ENCODE data around the gene CBFA2T3. TPM values are rescaled to one million over a fixed set of nuclear protein-coding genes. Genes with fewer than 3 reads are reported as not detected.

The CBFA2T3 gene
- total RNA-seq, 1 donor from 2014 or later, result 2.4 TPM

DNA sequence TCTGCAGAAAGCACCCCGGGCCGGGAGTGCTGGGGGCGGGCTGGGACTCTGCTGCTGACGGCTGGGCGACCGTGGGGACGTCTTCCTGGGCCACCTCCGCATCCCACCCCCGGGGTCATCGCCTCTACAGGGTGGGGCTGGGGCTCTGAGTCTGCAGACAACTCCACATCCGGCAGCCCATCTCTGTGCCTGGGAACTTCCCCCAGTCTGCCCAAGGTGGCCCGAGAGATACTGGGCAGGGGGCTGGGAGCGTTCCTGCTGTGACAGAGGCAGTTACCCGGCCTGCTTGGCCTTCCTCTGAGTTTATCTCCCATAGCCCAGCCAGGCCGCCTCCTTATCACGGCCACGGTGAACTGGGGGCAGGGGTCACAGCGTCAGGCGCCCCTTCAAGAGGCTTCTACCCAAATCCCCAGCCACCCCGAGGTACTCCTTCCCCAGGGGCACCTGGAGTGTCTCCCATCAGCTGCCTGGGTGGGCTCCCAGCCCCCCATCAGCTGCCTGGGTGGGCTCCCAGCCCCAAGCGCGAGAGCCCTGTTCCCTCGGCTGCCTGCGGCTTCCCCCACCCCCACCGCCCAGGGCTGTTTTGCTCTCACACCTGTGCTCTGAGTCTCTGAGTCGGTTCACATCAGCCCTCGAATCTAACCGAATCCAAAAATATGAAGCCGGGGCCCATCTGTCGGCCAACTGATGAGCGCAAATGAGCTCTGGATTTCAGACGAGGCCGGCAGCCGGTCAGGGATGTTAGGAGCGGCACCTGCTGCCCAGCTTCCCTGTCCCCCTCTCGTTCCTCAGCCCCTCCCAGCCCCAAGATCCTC lies 15.6 kb upstream of the CBFA2T3 start:
- no peak for FAIRE-seq
- no peaks in the 10 kb centered on the region for H3K9me3 ChIP-seq (ENCODE audit: insufficient read depth, low read depth, low read length)
- Mint-ChIP-seq H3K4me3 (ENCODE audit: unreplicated experiment) (no peak overlapping the region), H3K27me3 (ENCODE audit: low read depth, unreplicated experiment) (peaks cover 17% of the 10 kb centered on the region), H3K9me3 (ENCODE audit: unreplicated experiment) (peaks cover 2% of the 10 kb centered on the region), H3K4me1 (ENCODE audit: low read depth, unreplicated experiment) (no peaks in the 10 kb centered on the region), H3K36me3 (ENCODE audit: low read depth, unreplicated experiment) (no peaks in the 10 kb centered on the region), H3K27ac (ENCODE audit: unreplicated experiment) (no peak overlapping the region)
- H3K4me1 ChIP-seq (ENCODE audit: insufficient read depth, low read length), result no peaks in the 10 kb centered on the region
- H3K36me3 ChIP-seq (ENCODE audit: insufficient read depth, low read length), result no peaks in the 10 kb centered on the region
- no peak for TF ChIP-seq EZH2 (IDR thresholded peaks at IDR 0.05; ENCODE audit: insufficient read depth, low read length)
- TF ChIP-seq, protein P1, sequence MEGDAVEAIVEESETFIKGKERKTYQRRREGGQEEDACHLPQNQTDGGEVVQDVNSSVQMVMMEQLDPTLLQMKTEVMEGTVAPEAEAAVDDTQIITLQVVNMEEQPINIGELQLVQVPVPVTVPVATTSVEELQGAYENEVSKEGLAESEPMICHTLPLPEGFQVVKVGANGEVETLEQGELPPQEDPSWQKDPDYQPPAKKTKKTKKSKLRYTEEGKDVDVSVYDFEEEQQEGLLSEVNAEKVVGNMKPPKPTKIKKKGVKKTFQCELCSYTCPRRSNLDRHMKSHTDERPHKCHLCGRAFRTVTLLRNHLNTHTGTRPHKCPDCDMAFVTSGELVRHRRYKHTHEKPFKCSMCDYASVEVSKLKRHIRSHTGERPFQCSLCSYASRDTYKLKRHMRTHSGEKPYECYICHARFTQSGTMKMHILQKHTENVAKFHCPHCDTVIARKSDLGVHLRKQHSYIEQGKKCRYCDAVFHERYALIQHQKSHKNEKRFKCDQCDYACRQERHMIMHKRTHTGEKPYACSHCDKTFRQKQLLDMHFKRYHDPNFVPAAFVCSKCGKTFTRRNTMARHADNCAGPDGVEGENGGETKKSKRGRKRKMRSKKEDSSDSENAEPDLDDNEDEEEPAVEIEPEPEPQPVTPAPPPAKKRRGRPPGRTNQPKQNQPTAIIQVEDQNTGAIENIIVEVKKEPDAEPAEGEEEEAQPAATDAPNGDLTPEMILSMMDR (IDR thresholded peaks at IDR 0.05; ENCODE audit: insufficient read depth, low read depth, low read length), result no peak
- H3K27ac ChIP-seq (ENCODE audit: low read depth, low read length), result no peak overlapping the region
- no peaks in the 10 kb centered on the region for H3K79me2 ChIP-seq (ENCODE audit: insufficient read depth, low read length)
- H4K20me1 ChIP-seq (ENCODE audit: insufficient read depth, low read length), result no peaks in the 10 kb centered on the region
- H3K9ac ChIP-seq (ENCODE audit: low read length), result no peak overlapping the region
- no peak overlapping the region for H3K4me3 ChIP-seq (ENCODE audit: insufficient read depth, low read depth, low read length)
- no peak for DNase-seq (ENCODE audit: low read depth)
- peaks cover 10% of the 10 kb centered on the region for H3K27me3 ChIP-seq (ENCODE audit: insufficient read depth, low read length)
- no peak overlapping the region for H2AFZ ChIP-seq (ENCODE audit: low read depth, low read length)
- H3K4me2 ChIP-seq (ENCODE audit: low read length), result no peak overlapping the region

DNA sequence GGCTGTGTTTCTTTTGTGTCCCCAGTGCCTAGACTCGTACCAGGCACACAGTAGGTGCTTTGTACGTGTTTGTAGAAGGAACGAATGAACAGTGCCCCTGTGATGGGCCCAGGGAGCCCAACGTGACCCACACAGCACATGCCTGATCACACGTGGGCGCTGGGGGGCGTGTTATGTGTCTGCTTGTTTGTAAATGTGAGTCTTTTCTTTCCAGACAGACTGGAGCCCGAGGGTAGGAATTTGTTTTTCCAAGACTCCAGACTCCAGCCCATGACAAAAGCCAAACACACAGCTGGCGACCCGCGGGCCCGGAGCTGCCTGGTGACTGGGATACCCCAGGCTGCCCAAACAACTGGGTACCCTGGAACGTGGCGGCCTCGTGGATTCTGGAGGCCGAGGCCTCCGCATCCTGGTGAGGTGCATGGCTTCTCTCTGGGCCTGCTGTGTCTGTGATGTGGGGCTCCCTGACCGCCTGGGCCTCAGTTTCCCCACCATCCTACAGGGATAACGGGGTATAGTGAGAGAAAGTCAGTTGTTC lies 14.9 kb upstream of the CBFA2T3 start:
- H2AFZ ChIP-seq (ENCODE audit: low read depth, low read length), result no peak overlapping the region
- no peak overlapping the region for H3K4me3 Mint-ChIP-seq (ENCODE audit: unreplicated experiment)
- no peak overlapping the region for H3K4me3 ChIP-seq (ENCODE audit: insufficient read depth, low read depth, low read length)
- H3K27me3 Mint-ChIP-seq (ENCODE audit: low read depth, unreplicated experiment), result peaks cover 22% of the 10 kb centered on the region
- no peak overlapping the region for H3K27ac Mint-ChIP-seq (ENCODE audit: unreplicated experiment)
- H4K20me1 ChIP-seq (ENCODE audit: insufficient read depth, low read length), result no peaks in the 10 kb centered on the region
- H3K4me2 ChIP-seq (ENCODE audit: low read length), result no peak overlapping the region
- no peaks in the 10 kb centered on the region for H3K36me3 Mint-ChIP-seq (ENCODE audit: low read depth, unreplicated experiment)
- no peaks in the 10 kb centered on the region for H3K9me3 Mint-ChIP-seq (ENCODE audit: unreplicated experiment)
- no peaks in the 10 kb centered on the region for H3K4me1 ChIP-seq (ENCODE audit: insufficient read depth, low read length)
- DNase-seq (ENCODE audit: low read depth) (no peak), FAIRE-seq (no peak)
- H3K79me2 ChIP-seq (ENCODE audit: insufficient read depth, low read length), result no peaks in the 10 kb centered on the region
- TF ChIP-seq, protein P1 (IDR thresholded peaks at IDR 0.05; ENCODE audit: insufficient read depth, low read depth, low read length), result no peak
- TF ChIP-seq EZH2 (IDR thresholded peaks at IDR 0.05; ENCODE audit: insufficient read depth, low read length), result no peak
- no peak overlapping the region for H3K9ac ChIP-seq (ENCODE audit: low read length)
- peaks cover 13% of the 10 kb centered on the region for H3K27me3 ChIP-seq (ENCODE audit: insufficient read depth, low read length)
- H3K27ac ChIP-seq (ENCODE audit: low read depth, low read length), result no peak overlapping the region
- no peaks in the 10 kb centered on the region for H3K36me3 ChIP-seq (ENCODE audit: insufficient read depth, low read length)
- H3K9me3 ChIP-seq (ENCODE audit: insufficient read depth, low read depth, low read length), result no peaks in the 10 kb centered on the region
- H3K4me1 Mint-ChIP-seq (ENCODE audit: low read depth, unreplicated experiment), result no peaks in the 10 kb centered on the region

Data from astrocyte (in vitro differentiated cells and primary cell).